GM21423 (cell line): Measurements from ENCODE around the gene GGNBP2.
A peak's percentile ranks its signal among the peaks of the same experiment; 100 is the strongest.

Experiments
- ATAC-seq: cut with Tn5 transposase; IDR thresholded peaks from one replicate; pipeline ENCODE4 v1.9.1; 2021; ENCODE audit warnings: mild to moderate bottlenecking, moderate library complexity; ENCODE audit not compliant: unreplicated experiment

Gene GGNBP2

DNA sequence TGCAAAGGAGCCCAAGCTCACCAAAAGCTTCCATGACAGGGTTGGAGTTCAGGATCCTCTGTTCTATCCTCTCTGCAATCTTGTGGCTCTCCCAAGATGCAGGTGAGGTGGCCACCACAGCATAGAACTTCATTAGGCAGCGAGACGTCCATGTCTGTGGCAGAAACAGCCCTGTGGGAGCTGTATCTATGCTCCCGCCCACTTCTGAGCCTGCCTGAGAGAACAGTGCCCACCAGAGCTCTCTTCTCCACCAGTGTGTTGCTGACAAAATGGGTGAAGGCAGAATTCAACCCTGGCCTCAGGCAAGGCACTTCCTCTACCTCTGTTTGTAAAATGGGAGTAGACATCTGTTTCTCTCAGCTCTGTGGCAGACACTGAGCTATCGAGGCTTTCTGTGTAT lies 28.9 kb upstream of the GGNBP2 start:
- no peak for ATAC-seq

DNA sequence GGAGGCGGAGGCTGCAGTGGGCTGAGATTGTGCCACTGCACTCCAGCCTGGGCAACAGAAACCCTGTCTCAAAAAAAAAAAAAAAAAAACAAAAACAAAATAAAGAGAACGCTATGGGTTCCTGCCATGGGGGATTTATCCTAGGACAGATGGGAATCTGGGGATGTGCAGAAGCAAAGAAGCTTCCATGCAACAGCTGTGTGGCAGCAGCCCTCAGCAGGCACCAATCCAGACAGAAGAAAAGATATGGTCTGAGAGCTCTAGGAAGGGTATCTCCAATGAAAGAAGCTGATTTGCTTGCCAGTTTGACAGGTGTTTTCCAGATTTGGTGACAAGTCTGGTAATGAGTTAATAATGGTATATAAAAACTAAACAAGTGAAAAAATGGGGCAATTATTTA lies 21.6 kb upstream of the GGNBP2 start:
- ATAC-seq = no peak

DNA sequence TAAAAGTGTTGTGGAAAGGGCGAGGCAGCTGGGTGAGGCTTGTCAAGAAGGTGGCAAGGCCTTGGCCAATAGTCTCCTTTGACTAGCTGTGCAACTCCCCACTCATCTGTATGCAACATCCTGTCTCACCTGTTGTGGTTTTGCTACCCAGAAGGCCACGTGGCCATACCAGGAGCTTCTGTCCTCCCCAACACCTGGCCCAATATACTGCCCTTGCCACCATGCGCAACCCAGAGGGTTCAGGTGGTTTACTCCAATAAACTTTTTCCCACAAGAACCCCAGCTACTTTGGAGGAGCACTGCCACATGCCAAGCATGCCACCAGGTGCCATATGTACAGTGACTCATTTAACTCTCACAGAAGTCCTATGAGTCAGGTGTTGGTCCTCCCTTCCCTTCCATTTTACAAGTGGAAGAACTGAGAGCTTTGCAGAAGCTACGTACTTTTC lies 20.3 kb upstream of the GGNBP2 start:
- ATAC-seq = no peak

DNA sequence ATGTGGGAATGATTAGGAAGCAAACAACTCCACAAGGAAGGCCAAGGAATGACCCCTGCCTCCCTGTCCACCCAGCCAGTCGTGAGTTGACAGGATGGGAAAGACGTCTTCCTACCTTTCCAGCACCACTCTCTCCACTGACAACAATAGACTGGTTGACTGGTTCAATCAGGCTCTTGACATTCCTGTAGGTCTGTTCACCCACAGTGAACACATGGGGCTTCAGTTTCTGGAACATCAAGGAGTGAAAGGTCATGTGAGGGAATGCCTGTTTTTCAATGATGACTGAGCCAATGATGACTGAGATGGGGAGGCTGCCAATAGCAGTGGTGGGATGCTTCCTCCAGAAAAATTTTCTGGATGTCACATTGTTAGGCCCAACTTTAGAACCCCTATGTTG lies 19.6 kb upstream of the GGNBP2 start:
- ATAC-seq = no peak

DNA sequence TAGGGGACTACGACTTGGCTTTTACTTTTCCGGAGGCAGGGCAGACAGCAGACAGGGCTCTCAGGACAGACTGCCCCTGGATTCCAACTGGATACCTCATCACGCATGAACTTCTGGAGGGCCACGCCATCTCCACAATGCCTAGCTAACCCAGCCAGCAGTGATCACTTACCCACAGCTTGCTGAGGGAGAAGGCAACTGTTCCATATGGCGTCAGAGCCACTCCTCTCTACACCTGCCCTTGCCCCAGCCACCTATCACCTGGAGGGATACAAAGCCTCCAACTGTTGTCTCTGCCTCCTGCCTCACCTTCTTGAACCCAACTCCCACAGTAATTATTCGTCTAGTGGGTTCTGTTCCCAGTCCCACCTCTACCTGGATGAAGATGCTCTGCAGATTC lies 18.8 kb upstream of the GGNBP2 start:
- ATAC-seq = no peak

DNA sequence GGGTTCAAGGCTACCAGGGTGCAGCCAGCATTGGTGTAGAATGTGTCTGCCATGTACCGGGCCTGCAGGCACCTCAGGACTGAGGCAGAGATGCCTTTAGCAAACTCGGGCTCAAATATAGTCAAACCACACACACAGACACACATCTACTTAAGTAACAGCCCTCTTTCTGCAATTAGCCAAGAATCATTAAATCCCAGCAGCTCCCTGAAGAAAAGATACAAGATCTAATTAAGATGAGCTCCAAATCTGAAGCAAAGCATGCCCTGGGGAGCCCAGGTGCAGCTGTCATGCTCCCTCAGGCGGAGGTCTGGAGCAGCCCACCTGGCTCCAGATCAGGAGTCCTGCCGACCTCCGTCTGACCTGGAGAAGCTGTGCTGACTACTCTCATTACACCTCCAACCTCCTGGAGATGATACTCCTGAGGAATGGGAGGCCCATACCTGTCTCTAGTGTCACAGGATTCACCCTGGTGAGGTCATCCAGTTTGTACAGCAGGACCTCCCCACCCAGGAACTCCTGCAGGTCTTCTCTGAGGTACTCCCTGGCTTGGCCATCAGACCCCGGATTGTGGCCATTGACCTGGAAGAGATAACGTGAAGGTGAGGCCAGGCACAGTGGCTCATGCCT lies 17.0 kb upstream of the GGNBP2 start:
- no peak for ATAC-seq

DNA sequence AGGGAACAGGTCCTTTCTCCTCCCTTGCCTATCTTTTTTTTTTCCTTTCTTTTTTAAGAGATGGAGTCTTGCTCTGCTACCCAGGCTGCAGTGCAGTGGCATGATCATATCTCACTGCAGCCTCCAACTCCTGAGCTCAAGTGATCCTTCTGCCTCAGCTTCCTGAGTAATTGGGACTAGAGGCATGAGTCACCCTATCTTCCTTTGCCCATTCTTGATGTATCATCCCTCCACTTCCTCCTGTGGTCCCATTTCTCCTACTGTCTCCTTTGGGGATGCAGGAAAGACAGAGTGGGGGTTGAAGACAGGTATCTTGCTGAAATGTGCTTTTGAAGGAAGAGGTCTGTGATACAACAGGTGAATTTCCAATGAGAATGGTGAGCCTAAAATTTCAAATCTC lies 15.6 kb upstream of the GGNBP2 start:
- ATAC-seq = no peak

DNA sequence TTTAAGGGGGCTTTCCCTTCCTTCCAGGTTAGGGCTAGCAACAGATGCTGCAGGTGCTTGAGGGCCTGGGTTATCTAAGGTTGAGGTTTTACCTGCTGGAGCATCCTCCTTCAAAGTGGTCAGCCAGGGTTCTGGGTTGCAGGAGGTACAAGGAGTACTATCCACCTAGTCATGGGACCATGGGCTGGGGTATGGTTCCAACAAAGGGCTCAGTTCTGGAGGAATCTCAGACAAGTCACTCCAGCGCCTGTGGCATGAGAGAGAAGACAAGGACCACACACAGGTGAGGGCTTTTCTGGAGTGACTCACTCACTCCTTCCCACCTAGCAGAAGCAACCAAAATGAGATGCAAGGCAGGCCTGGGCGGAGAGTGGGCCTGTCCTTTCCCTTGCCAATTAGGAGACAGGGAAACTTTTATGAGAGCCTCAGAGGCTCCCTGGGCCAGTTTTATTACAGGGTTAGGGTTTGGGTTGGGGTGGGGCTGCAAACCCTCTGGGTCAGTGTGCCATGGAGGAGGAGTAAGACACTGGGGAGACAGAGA lies 12.2 kb upstream of the GGNBP2 start:
- no peak for ATAC-seq

DNA sequence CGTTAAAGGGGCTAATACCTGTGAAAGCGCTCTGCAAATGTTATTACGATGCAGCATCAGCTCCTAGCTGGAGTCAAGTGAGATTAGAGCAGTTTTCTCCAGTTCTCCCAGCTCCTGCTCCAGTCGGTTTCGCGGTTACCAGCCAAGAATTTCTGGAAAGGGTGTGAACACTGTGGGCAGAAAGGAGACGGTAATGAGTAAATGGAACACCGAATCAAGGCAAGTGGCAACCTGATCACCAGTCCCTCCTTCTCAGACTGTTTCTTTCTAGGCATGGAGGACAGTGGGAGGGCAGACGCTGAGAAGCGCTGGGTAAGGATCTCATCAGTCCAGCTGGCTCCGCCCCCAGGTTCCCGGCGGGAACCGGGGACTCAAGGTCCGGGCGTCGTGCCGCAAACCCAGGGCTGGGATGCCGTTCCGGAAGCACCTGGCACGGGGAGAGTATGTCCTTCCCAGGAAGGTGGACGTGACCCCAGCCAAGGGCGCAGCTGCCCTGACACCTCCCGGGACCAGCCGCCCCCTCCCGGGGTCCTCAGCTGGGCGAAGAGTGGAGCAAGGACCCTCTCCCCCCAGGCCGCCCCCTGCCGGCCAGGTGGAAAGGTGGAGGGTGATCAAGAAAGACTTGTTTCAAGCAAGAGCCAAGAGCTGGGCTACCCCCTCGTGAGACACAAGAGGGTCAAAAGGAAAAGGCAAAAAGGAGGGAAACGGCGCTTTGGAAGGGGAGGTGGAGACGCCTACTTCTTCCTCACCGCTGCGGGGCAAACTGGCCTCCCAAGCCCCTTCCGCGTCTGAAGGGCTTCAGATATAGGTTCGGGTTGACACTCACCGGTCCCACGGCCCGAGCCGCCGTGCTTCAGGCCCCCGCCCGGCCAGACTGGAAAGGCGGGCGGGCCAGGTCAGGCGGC lies 10.5 kb upstream of the GGNBP2 start:
- peak; percentile 32 for ATAC-seq

DNA sequence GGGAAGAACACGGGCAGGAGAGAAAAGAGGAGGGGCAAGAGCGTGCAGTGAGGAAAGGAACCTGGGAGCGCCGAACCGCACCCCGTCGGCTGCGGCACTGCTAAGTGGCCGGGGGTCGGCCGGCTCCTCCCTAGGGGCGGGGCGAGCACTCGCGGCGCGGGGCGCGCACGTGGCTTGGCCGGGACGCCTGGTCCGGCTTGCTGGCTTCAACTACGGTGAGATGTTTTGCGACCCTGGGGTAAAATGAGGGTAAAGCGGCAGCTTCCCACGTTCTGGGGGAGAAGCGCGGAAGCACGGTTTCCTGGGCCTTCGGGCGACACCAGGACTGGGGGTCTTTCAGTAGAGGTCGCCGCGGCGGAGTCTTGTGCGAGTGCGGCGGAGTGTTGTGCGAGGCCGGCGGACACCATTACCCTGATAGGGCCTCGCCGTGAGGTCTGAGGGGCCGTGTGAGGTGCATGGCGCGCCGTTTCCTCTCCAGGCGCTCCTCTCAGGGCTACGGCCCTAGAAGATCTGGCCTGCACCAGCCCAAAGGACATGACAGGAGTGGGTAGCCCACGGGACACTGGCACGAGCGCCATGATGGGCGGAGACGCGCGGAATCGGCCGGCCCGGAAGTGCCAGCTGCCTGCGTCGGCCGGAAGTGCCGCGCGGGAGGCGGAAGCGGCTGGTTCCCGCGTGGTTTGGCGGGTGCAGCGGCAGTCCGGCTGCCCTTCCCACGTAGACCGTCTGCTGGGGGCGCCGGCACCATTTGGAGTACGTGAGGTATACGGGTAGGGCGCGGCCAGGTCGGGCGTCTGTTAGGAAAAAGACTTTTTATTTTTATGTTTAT lies 9.7 kb upstream of the GGNBP2 start, which contains the start of the genes MYO19 and PIGW:
MYO19 (minus strand) TSS at position 29 of the 829 bp plus-strand sequence. CDS start 2,330 bp downstream, outside the sequence.
PIGW (plus strand) TSS at position 148 of the 829 bp plus-strand sequence. CDS start 2,115 bp downstream, outside the sequence.
- peak; percentile 69 for ATAC-seq

DNA sequence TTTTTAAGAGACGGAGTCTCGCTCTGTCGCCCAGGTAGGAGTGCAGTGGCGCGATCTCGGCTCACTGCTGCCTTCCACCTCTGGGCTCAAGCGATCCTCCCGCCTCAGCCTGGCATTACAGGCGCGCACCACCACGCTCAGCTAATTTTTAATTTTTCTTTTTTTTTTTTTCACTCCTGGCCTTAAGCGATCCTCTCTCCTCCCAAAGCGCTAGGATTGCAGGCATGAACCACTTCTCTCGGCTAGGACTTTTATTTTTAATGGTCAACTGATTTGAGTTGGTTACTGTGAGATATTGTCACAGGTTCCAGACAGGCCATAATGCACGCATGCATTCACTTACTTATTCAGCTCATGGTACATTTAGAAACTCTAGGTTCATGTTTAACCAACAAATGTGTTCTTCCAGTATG lies 9.0 kb upstream of the GGNBP2 start:
- peak; percentile 17 for ATAC-seq

DNA sequence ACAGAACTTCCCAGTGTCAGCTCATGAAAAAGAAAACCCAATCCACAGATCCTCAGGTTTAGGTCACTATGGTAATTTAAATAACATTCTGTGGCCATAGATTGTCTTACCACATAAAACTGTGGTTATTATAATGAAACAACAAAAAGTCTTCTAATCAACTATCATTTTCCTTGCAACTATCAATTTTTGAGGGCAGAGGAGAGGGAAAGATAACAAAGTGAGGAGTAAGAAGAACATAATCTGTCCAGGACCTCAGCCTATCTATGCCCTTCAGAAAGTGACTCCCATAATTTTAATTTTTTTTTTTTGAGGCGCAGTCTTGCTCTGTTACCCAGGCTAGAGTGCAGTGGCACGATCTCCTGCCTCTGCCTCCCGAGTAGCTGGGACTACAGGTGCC lies 4.0 kb upstream of the GGNBP2 start:
- ATAC-seq = no peak

DNA sequence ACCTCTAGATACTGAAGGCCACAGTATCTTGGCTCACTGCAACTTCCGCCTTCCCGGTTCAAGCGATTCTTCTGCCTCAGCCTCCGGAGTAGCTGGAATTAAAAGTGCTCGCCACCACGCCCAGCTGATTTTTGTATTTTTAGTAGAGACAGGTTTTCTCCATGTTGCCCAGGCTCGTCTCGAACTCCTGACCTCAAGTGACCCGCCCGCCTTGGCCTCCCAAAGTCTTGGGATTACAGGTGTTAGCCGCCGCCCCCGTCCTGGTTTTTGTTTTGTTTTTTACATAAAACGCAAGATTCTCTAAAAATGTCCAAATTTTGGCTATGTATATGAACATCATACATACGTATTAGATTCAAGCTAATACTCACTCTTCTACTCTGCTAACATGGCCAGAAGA lies 2.0 kb upstream of the GGNBP2 start:
- ATAC-seq = no peak

DNA sequence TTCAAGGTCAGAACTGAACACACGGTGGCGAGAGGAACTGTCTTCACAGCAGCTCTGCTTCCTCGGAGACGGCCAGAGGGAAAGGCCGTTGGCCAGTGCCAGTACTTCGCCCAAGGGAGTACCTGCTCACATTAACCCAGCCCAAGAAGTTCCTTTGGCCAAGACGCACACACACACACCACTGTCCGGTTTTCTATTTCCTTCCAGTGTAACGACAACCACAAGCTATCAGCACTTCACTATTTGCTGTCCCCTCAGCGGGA lies 744 bp upstream of the GGNBP2 start:
- ATAC-seq = peak; percentile 15

DNA sequence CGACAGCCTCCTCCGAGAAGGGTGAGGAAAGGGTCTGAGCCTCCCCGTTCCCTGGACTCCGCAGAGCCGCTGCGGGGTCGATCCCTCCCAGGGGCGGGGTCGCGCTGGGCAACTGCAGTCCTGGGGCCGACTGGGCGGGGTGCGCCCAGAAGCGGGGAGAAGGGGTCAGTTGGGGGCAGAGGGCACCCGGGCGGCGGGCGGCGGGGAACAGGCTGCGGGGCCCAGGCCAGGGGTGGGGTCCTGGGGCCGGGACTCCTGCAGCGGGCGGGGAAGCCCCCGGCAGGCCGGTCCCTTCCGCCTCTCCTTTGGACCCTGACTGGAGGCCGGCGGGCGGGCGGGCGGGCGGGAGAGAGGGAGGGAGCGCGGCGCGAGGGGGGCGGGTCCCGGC lies 352 bp downstream of the GGNBP2 start:
- no peak for ATAC-seq

DNA sequence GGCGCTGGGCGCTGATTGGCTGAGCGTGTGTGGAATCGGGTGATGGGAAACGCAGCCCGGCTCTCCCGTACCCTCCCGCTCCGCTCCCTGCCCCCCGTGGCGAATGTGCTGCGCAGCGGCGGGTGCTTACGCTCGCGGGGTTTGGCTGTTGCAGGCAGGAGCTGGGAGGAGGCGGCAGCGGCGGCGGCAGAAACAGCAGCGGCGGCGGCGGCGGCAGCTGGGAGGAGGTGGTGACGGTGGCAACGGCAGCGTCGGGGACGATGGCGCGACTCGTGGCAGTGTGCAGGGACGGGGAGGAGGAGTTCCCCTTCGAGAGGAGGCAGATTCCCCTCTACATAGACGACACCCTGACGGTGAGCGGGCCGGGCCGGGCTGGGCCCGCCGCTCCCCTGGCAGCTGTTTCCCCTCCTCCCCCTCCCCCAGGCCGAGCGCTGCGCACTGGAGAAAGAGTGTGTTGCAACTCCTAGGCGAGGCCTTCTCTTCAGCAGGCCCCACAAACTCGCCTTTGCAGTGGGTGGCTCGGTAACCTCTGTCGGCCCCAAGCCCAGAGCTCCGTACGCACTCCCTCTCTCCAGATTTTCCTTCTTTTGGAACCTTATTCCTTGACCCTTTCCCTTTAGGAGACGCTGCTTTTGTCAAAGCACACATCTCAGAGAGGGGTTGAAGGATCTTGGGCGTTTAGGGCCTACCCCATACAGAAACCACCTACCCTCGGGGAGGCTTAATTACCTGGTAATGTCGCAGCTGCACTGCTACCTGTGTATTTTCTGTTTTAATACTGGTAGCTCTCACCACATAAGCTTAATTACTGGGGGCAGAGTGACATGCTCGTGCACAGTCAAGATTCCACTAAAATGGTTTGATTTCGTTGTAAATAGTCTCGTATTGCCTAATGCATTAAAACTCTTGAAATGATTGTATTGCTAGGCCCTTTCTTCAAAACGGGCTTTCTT lies 1.0 kb downstream of the GGNBP2 start:
- peak; percentile 62 for ATAC-seq

DNA sequence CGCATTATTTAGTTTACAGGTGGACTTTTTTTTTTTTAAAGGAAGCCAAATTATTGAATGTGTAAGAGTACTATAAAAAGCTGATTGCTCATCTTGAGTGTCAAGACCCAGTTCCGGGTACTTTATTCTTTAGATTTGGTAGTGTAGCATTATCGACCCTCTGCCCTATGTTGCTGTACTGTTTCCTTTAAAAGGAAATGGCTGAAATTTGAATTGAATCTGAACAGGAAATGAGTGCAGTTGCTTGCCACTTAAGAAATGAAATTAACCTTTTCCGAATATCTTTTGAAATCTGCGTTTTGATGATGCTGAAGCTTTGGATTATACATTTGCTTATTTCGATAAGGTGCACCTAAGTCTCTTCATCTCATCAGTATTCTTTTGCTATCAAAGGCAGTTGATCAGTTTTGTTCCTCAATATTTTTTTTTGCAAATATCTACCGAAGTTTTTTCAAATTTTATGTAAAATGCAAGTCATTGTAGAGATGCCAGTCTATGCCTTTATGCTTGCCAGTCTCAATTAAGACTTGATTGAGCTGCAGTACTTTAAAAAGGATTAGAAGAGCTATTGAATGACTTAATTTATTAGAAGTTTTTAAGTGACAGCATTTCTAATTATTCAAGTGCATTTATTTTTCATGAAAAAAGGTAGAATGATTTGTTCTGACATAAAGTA lies 1.8 kb downstream of the GGNBP2 start:
- no peak for ATAC-seq

DNA sequence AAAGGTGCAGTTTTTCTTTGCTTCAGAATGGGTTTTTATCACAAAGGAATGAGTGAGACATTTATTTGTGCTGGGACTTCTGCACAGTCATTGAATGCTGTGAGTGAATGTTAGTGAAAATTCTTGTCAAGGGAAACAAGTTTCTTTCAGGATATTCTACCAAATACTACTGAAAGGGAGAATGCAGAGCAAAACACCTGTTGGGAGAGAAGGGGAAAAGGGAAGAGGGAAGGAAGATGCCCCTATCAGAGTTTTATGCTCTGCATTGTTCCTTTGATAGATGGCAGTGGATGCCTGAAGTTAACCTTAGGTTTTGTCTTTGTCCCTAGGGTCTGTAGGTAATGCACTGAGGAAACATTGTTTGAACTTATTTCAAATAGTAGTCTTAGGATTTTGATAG lies 3.1 kb downstream of the GGNBP2 start:
- no peak for ATAC-seq
